ENCODE results near the gene CALCOCO1. TPM values are rescaled to one million over a fixed set of nuclear protein-coding genes. Genes with fewer than 3 reads are reported as not detected.

Gene CALCOCO1
- total and polyA plus RNA-seq, 2 of the 8 experiments (the other 6 are each of a cell fraction or from before 2014, with no cell fraction given): 20.3 to 39.3 TPM

GRCh38 chr12:53670971-53671370 is 56.3 kb downstream of the CALCOCO1 start:
- no peak overlapping the region for H2BK5ac ChIP-seq (ENCODE audit: low read depth, low read length)
- no peak overlapping the region for H4K8ac ChIP-seq (ENCODE audit: extremely low read depth, insufficient read depth, low read length)
- no peak overlapping the region for H2BK12ac ChIP-seq (ENCODE audit: low read depth, low read length)
- no peak for FAIRE-seq
- H4K20me1 ChIP-seq (replicated peaks in 1 of 2; ENCODE audit: control insufficient read depth in 1 of 2, insufficient read depth in 2 of 2, low read length in 2 of 2): peaks cover 2 to 4% of the 10 kb centered on the region in 2 experiments
- peaks cover 0 to 29% of the 10 kb centered on the region in 2 experiments; a peak in 2 of 4 replicates for H3K79me2 ChIP-seq (ENCODE audit: control insufficient read depth in 1 of 2, insufficient read depth in 2 of 2, low read length in 2 of 2)
- H2AFZ ChIP-seq (ENCODE audit: low read length): no peak overlapping the region
- H3K56ac ChIP-seq (replicated peaks; ENCODE audit: insufficient read length, low read depth, low read length): no peak overlapping the region
- ChIA-PET CTCF (ENCODE audit: partially characterized antibody) (interaction anchor here (1.8 kb wide), 1 partner anchor 75 kb away, joined by 4 read pairs; no protein-coding TSS in a partner anchor), POLR2A (ENCODE audit: partially characterized antibody) (interaction anchor here (0.8 to 13.5 kb wide), 3 partner anchors 9 to 127 kb away, joined by 3 to 246 read pairs (median 3); no protein-coding TSS in a partner anchor)
- no peak overlapping the region for H3K9ac ChIP-seq (replicated peaks in 1 of 4; ENCODE audit: extremely low read depth in 1 of 4, low read depth in 3 of 4, low read length in 3 of 4)
- no peak overlapping the region for H3K14ac ChIP-seq (ENCODE audit: insufficient read length)
- H2BK120ac ChIP-seq (replicated peaks; ENCODE audit: low read depth, low read length): no peak overlapping the region
- no peak overlapping the region for H3K4me3 ChIP-seq (ENCODE audit: extremely low read depth in 1 of 4, insufficient read depth in 2 of 4, low read depth in 3 of 4, low read length in 4 of 4)
- H3K9me3 ChIP-seq (ENCODE audit: insufficient read depth in 2 of 2, low read depth in 1 of 2, low read length in 1 of 2): no peaks in the 10 kb centered on the region
- peaks cover 6% of the 10 kb centered on the region for H3K79me1 ChIP-seq (ENCODE audit: low read depth, low read length)
- H3K27me3 ChIP-seq (replicated peaks in 1 of 4; ENCODE audit: control insufficient read depth in 3 of 4, extremely low read depth in 1 of 4, insufficient read depth in 3 of 4, low read length in 3 of 4): no peaks in the 10 kb centered on the region
- H3K36me3 ChIP-seq (ENCODE audit: control insufficient read depth in 2 of 4, insufficient read depth in 4 of 4, low read length in 3 of 4): peaks cover 23 to 71% (median 47%) of the 10 kb centered on the region in 4 experiments
- no peak overlapping the region for H4K91ac ChIP-seq (replicated peaks; ENCODE audit: insufficient read length, low read length)
- H3K4me2 ChIP-seq (ENCODE audit: insufficient read depth in 1 of 2, low read depth in 2 of 2, low read length in 2 of 2): no peak overlapping the region
- peaks cover 6% of the 10 kb centered on the region for H3K23me2 ChIP-seq (ENCODE audit: low read depth, low read length)
- no peak for DNase-seq (ENCODE audit: low read depth in 1 of 2, low spot score in 2 of 2)
- H4K5ac ChIP-seq (ENCODE audit: insufficient read length, low read depth, low read length): no peak overlapping the region
- H3K18ac ChIP-seq (ENCODE audit: extremely low read depth, low read length): no peak overlapping the region
- no peak overlapping the region for H2AK5ac ChIP-seq (ENCODE audit: low read depth, low read length)
- H3K27ac ChIP-seq (ENCODE audit: low read depth, low read length): no peak overlapping the region
- H3K4me1 ChIP-seq (replicated peaks in 1 of 4; ENCODE audit: control insufficient read depth in 3 of 4, insufficient read depth in 4 of 4, low read length in 3 of 4): peaks cover 0 to 7% (median 4%) of the 10 kb centered on the region in 4 experiments; a peak in 5 of 7 replicates
- no peak overlapping the region for H2BK20ac ChIP-seq (ENCODE audit: low read length)
- H3K4ac ChIP-seq (replicated peaks; ENCODE audit: insufficient read length, low read depth, low read length): no peak overlapping the region
- H3K23ac ChIP-seq (ENCODE audit: insufficient read length): no peak overlapping the region
- no peak overlapping the region for H2BK15ac ChIP-seq (ENCODE audit: low read length)
- TF ChIP-seq HDAC2 (IDR thresholded peaks at IDR 0.05; ENCODE audit: borderline replicate concordance in 1 of 2, low read depth in 2 of 2, low read length in 2 of 2) (no peak), YY1 (IDR thresholded peaks at IDR 0.05; ENCODE audit: low read depth, low read length) (no peak), SAP30 (IDR thresholded peaks at IDR 0.05; ENCODE audit: insufficient read depth, insufficient replicate concordance, low read length) (no peak), JUN (IDR thresholded peaks at IDR 0.05; ENCODE audit: low read depth, low read length) (no peak), RAD21 (IDR thresholded peaks at IDR 0.05 in 1 of 2, conservative IDR thresholded peaks at IDR 0.05 in 1 of 2; ENCODE audit: low read depth in 2 of 2, low read length in 2 of 2) (no peak), MAFK (IDR thresholded peaks at IDR 0.05; ENCODE audit: low read depth, low read length) (no peak), BCL11A (IDR thresholded peaks at IDR 0.05; ENCODE audit: low read depth in 2 of 2, low read length in 2 of 2) (no peak), JUND (IDR thresholded peaks at IDR 0.05; ENCODE audit: low read length) (no peak), HDAC6 (IDR thresholded peaks at IDR 0.05; ENCODE audit: low read depth, low read length) (no peak), BACH1 (IDR thresholded peaks at IDR 0.05; ENCODE audit: low read length) (no peak), RXRA (IDR thresholded peaks at IDR 0.05; ENCODE audit: insufficient read depth, low read depth, low read length) (no peak), SIRT6 (IDR thresholded peaks at IDR 0.05; ENCODE audit: low read length) (no peak), SP2 (IDR thresholded peaks at IDR 0.05; ENCODE audit: low read length) (no peak), CBX8 (IDR thresholded peaks at IDR 0.05; ENCODE audit: borderline replicate concordance, low read depth, low read length) (no peak), NRF1 (IDR thresholded peaks at IDR 0.05; ENCODE audit: low read depth, low read length) (no peak), POLR2A (IDR thresholded peaks at IDR 0.05; ENCODE audit: control extremely low read depth in 1 of 2, low read depth in 2 of 2, low read length in 2 of 2) (no peak)
